ENCODE measurements around the gene PRPF38A. TPM values are rescaled to one million over a fixed set of nuclear protein-coding genes. Genes with fewer than 3 reads are reported as not detected.
A peak's percentile ranks its signal among the peaks of the same experiment; 100 is the strongest.
"Not testable (repeated sequence)": the region's sequence is repeated elsewhere in the genome, so short reads cannot be mapped to it uniquely, and the experiment has no call there.

Gene PRPF38A
- total RNA-seq, 2 experiments from 2014 or later, result 74.6 to 79.7 TPM

DNA sequence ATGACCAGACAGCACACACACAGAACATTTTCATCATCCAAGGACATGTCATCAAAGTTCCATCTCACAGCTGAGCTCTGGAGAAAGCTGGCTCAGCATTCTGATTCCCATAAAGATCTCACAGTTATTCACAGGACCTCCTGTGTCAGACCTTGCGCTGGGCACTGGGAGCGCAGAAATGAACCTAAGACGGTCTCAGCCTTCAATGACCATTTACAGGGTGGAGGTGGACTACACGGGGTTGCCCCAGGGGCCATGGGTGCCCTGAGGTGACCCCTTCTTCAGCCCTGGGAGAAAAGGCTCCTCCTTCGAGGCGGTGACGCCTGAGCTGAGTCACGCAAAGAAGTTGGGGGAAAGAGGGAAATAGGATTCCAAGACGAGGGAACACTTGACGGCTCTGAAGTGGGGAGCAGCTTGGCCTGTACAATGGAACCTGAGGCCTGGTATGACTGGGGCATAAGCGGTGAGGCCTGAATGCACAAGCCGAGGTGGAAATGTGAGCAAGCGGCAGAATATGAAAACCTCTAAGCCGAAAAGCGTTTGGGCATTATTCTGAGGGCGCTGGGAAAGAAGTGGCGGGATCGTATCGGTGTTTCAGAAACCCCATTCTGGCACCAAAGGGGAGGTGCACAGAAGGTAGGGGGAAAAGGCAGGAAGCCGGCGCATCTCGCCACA is 39.2 kb upstream of the PRPF38A start:
- DNase-seq, result peak; percentile 48
- H3K9me3 Mint-ChIP-seq, result no peaks in the 10 kb centered on the region
- H3K27me3 Mint-ChIP-seq, result no peaks in the 10 kb centered on the region
- H3K36me3 Mint-ChIP-seq, result peaks cover 27% of the 10 kb centered on the region
- peak overlapping the region; percentile 84 for H3K4me3 Mint-ChIP-seq
- intact Hi-C loops (cut with micrococcal nuclease), result loop anchor here (5.0 to 10.0 kb wide), 3 partner anchors 322 to 1128 kb away; partner anchors contain the start of genes CPT2 and RNF11
- ChIA-PET POLR2A (interaction anchor here (0.5 to 3.2 kb wide), 7 partner anchors 10 to 361 kb away, joined by 3 to 21 read pairs (median 4); partner anchors contain the start of genes ORC1, PRPF38A and ZYG11B), CTCF (interaction anchor here (0.7 to 2.0 kb wide), 5 partner anchors 55 to 321 kb away, joined by 3 to 7 read pairs (median 3); no protein-coding TSS in a partner anchor)
- H3K27ac Mint-ChIP-seq, result peak overlapping the region; percentile 89
- peaks cover 47% of the 10 kb centered on the region for H3K4me1 Mint-ChIP-seq (ENCODE audit: low read depth)

DNA sequence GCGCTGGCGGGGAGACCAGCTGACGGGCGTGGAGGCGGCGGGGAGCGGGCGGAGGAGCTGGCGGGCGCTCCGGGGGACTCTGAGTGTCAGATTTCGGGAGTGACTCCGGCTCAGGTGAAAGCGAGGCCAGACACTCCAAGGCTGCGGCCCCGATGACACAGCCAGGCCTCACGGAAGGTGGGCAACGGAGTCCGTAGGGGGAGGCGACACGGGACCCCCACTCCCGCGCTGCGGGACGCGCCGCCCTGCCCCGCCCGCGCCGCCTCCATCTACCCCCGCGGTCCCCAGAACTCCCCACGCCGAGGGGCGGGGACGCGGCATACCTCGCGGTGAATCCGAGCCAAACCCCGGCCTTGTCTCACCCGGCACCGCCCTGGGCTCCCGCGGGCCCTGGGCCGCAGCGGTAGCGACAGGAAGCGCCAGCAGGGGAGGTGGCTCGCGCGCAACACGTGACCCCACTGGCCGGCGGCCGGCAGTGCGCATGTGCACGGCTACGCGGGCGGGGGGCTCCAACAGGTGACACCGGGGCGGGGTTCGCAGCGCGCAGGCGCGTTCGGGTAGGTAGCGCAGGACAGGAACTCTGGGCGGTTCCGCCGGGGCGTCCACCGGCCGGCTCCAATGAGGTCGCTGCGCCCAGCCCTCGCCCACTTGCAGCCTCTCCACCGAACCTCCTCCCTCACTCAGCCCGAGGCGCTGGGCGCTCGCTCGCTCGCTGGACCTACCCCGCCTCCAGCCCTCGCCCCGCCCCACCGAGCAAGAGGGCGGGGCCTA is 38.5 kb upstream of the PRPF38A start, which contains the start of gene CC2D1B:
TSS of gene CC2D1B (minus strand) at position 460 of the 771 bp plus-strand sequence. CDS start 1,585 bp downstream, outside the sequence.
- peak; percentile 100 for DNase-seq
- no peaks in the 10 kb centered on the region for H3K27me3 Mint-ChIP-seq
- H3K4me3 Mint-ChIP-seq, result peak within 1 kb of the TSS; percentile 84
- H3K4me1 Mint-ChIP-seq (ENCODE audit: low read depth), result peaks cover 47% of the 10 kb centered on the region
- ChIA-PET CTCF (interaction anchor here (0.6 to 2.0 kb wide), 7 partner anchors 38 to 334 kb away, joined by 3 to 7 read pairs (median 3); no protein-coding TSS in a partner anchor), POLR2A (interaction anchor here (0.5 to 3.2 kb wide), 7 partner anchors 9 to 360 kb away, joined by 3 to 21 read pairs (median 4); partner anchors contain the start of genes ORC1, PRPF38A and ZYG11B)
- peak within 1 kb of the TSS; percentile 89 for H3K27ac Mint-ChIP-seq
- peaks cover 20% of the 10 kb centered on the region for H3K36me3 Mint-ChIP-seq
- intact Hi-C loops (cut with micrococcal nuclease), result loop anchor here (1.0 to 10.0 kb wide), 10 partner anchors 38 to 1129 kb away; partner anchors contain the start of genes BTF3L4, CPT2, CZIB and ORC1
- H3K9me3 Mint-ChIP-seq, result no peaks in the 10 kb centered on the region

DNA sequence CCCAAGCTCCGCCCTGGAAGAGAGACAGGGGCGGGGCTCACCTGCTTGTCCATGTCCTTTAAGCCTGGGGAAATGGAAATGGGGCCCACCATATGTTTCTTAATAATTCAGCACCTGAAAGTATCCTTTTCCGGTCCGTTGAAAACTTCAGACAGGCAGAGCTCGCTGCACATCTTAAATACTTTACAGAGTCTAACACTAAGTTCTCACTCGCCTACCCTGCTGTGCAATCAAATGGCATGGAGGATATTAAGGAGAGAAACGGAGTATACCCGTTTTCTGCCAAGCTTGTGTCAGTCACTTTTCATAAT is 37.9 kb upstream of the PRPF38A start:
- intact Hi-C loops (cut with micrococcal nuclease), result loop anchor here (1.0 to 10.0 kb wide), 10 partner anchors 38 to 1129 kb away; partner anchors contain the start of genes BTF3L4, CPT2, CZIB and ORC1
- Mint-ChIP-seq H3K9me3 (no peaks in the 10 kb centered on the region), H3K4me3 (peak overlapping the region; percentile 84), H3K36me3 (peaks cover 17% of the 10 kb centered on the region), H3K4me1 (ENCODE audit: low read depth) (peaks cover 47% of the 10 kb centered on the region), H3K27me3 (no peaks in the 10 kb centered on the region), H3K27ac (peak overlapping the region; percentile 66)
- ChIA-PET CTCF (interaction anchor here (0.6 to 2.0 kb wide), 6 partner anchors 37 to 333 kb away, joined by 3 to 7 read pairs (median 4); no protein-coding TSS in a partner anchor), POLR2A (interaction anchor here (1.3 to 3.2 kb wide), 4 partner anchors 15 to 360 kb away, joined by 3 to 21 read pairs (median 5); partner anchors contain the start of genes ORC1, PRPF38A and ZYG11B)
- DNase-seq, result no peak

DNA sequence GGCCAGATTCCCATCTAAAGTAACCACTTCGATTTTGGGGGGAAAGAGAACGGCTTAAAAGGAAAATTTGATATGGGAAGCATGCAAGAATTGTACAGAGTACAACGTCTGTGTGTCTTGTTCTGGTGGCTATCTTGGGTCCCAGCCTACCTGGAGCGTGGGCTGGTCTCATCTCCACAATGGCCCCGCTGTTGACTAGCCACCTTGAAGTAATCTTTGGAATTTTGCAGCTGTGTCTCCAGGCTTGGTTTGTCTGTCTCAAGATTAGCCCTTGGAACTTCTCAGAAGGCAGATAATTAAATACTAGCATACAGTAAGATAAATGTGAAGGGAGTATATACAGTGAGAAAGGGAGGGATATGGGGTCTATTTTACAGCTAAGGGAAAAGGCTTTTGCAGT is 37.1 kb upstream of the PRPF38A start:
- no peaks in the 10 kb centered on the region for H3K27me3 Mint-ChIP-seq
- H3K4me3 Mint-ChIP-seq, result no peak overlapping the region
- DNase-seq, result no peak
- peaks cover 42% of the 10 kb centered on the region for H3K4me1 Mint-ChIP-seq (ENCODE audit: low read depth)
- intact Hi-C loops (cut with micrococcal nuclease), result loop anchor here (2.0 to 10.0 kb wide), 4 partner anchors 270 to 1130 kb away; partner anchors contain the start of genes CPT2 and RNF11
- no peak overlapping the region for H3K27ac Mint-ChIP-seq
- ChIA-PET POLR2A (interaction anchor here (3.2 kb wide), 1 partner anchor 37 kb away, joined by 21 read pairs; the partner anchor contains the start of genes ORC1 and PRPF38A), CTCF (interaction anchor here (1.0 to 2.0 kb wide), 3 partner anchors 36 to 319 kb away, joined by 4 to 7 read pairs (median 7); no protein-coding TSS in a partner anchor)
- peaks cover 11% of the 10 kb centered on the region for H3K36me3 Mint-ChIP-seq
- no peaks in the 10 kb centered on the region for H3K9me3 Mint-ChIP-seq

DNA sequence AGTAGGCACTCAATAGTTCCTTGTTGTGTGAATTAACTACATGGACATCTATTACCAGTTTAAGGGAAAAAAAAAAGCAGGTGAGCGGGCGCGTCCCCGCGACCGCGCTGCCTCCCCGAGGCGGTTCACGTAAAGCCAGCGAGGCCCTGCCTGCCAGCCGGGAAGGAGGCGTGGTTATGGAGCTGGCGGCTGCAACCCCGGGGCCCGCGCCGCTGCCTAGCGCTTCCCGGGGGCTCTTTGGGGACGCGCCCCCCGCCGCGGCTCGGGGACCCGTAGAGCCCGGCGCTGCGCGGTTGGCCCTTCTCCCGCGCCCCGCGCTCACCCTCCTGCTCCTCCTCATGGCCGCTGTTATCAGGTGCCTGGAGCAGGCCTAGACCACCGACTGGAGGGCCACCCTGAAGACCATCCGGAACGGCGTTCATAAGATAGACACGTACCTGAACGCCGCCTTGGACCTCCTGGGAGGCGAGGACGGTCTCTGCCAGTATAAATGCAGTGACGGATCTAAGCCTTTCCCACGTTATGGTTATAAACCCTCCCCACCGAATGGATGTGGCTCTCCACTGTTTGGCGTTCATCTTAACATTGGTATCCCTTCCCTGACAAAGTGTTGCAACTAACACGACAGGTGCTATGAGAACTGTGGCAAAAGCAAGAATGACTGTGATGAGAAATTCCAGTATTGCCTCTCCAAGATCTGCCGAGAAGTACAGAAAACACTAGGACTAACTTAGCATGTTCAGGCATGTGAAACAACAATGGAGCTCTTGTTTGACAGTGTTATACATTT is 35.8 kb upstream of the PRPF38A start:
- intact Hi-C loops (cut with micrococcal nuclease), result loop anchor here (5.0 to 10.0 kb wide), 3 partner anchors 319 to 1131 kb away; partner anchors contain the start of genes CPT2 and RNF11
- no peak overlapping the region for H3K27ac Mint-ChIP-seq
- CTCF ChIA-PET, result interaction anchor here (0.6 to 1.1 kb wide), 6 partner anchors 35 to 257 kb away, joined by 3 read pairs; no protein-coding TSS in a partner anchor
- no peaks in the 10 kb centered on the region for H3K9me3 Mint-ChIP-seq
- peak overlapping the region; percentile 53 for H3K4me3 Mint-ChIP-seq
- H3K27me3 Mint-ChIP-seq, result no peaks in the 10 kb centered on the region
- DNase-seq, result peak; percentile 75
- H3K36me3 Mint-ChIP-seq, result peaks cover 19% of the 10 kb centered on the region
- peaks cover 32% of the 10 kb centered on the region for H3K4me1 Mint-ChIP-seq (ENCODE audit: low read depth)
- POLR2A ChIA-PET, result interaction anchor here (0.6 to 1.7 kb wide), 3 partner anchors 35 to 411 kb away, joined by 3 to 6 read pairs (median 3); partner anchors contain the start of genes ORC1 and PRPF38A

DNA sequence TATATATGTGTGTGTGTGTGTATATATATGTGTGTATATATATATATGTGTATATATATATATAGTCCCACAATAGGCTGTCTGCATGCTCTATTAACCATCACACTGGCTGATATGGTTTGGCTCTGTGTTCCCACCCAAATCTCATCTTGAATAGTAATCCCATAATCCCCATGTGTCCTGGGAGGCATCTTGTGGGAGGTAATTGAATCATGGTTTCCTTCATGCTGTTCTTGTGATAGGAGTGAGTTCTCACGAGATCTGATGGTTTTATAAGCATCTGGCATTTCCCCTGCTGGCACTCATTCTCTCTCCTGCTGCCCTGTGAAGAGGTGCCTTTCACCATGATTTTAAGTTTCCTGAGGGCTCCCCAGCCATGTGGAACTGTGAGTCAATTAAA is 34.6 kb upstream of the PRPF38A start:
- peaks cover 28% of the 10 kb centered on the region for H3K36me3 Mint-ChIP-seq
- H3K27me3 Mint-ChIP-seq, H3K27ac Mint-ChIP-seq, POLR2A ChIA-PET, H3K4me3 Mint-ChIP-seq, CTCF ChIA-PET, DNase-seq, H3K9me3 Mint-ChIP-seq: not testable (repeated sequence)
- H3K4me1 Mint-ChIP-seq (ENCODE audit: low read depth), result peaks cover 21% of the 10 kb centered on the region
- intact Hi-C loops (cut with micrococcal nuclease), result loop anchor here (5.0 to 10.0 kb wide), 3 partner anchors 317 to 1133 kb away; partner anchors contain the start of genes CPT2 and RNF11

- peaks cover 68% of the 10 kb centered on the region for H3K36me3 Mint-ChIP-seq
- intact Hi-C loops (cut with micrococcal nuclease), result no loop called here
- POLR2A ChIA-PET, result no interaction called here
- no peaks in the 10 kb centered on the region for H3K27me3 Mint-ChIP-seq
- CTCF ChIA-PET, result no interaction called here
- no peak for DNase-seq
- H3K27ac Mint-ChIP-seq, result no peak overlapping the region
- no peaks in the 10 kb centered on the region for H3K4me1 Mint-ChIP-seq (ENCODE audit: low read depth)
- H3K4me3 Mint-ChIP-seq, result no peak overlapping the region
- H3K9me3 Mint-ChIP-seq, result no peaks in the 10 kb centered on the region
These were observed 19.0 kb upstream of the PRPF38A start for GRCh38 chr1:52385376-52385775.

DNA sequence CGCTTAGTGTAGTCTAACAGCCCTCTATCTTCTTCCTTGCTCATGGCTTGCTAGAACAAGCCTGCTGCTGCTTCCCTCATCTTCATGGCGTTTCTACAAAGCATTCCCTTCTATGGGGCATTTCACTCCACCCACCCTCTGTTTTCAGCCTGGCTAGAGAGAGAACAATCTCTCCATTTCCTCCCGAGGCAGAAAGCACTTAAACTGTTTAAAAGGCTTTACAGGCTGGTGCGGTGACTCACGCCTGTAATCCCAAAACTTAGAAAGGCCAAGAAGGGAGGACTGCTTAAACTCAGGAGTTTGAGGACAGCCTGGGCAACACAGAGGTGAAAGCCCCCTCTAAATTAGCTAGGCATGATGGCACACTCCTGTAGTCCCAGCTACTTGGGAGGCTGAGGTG is 17.9 kb upstream of the PRPF38A start:
- H3K27me3 Mint-ChIP-seq, result no peaks in the 10 kb centered on the region
- peaks cover 64% of the 10 kb centered on the region for H3K36me3 Mint-ChIP-seq
- H3K27ac Mint-ChIP-seq, result no peak overlapping the region
- ChIA-PET CTCF (no interaction called here), POLR2A (no interaction called here)
- H3K9me3 Mint-ChIP-seq, result no peaks in the 10 kb centered on the region
- no peak overlapping the region for H3K4me3 Mint-ChIP-seq
- intact Hi-C loops (cut with micrococcal nuclease), result no loop called here
- no peaks in the 10 kb centered on the region for H3K4me1 Mint-ChIP-seq (ENCODE audit: low read depth)
- no peak for DNase-seq

GRCh38 chr1:52393174-52393573 is 11.2 kb upstream of the PRPF38A start:
- Mint-ChIP-seq H3K9me3 (no peaks in the 10 kb centered on the region), H3K36me3 (peaks cover 70% of the 10 kb centered on the region), H3K27me3 (no peaks in the 10 kb centered on the region), H3K27ac (no peak overlapping the region), H3K4me3 (no peak overlapping the region), H3K4me1 (ENCODE audit: low read depth) (peaks cover 2% of the 10 kb centered on the region)
- ChIA-PET CTCF (interaction anchor here (1.5 kb wide), 1 partner anchor 12 kb away, joined by 4 read pairs; the partner anchor contains the start of genes ORC1 and PRPF38A), POLR2A (no interaction called here)
- DNase-seq, result no peak
- intact Hi-C loops (cut with micrococcal nuclease), result no loop called here

DNA sequence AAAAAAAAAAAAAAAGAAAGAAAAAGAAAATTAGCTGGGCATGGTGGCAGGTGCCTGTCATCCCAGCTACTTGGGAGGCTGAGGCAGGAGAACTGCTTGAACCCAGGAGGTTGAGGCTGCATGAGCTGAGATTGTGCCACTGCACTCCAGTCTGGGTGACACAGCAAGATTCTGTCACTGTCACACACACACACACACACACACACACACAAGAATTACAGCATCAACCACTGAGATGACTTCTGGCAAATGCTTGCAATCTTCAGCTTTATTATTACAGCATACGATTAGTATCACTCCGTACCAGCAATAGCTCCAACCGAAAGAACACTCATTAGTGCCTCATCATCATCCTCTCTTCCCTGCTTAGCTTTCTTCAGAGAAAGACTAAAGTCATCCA is 4.8 kb upstream of the PRPF38A start:
- H3K4me3 Mint-ChIP-seq, result no peak overlapping the region
- ChIA-PET POLR2A (interaction anchor here (0.6 to 1.1 kb wide), 2 partner anchors 18 to 41 kb away, joined by 3 to 4 read pairs; no protein-coding TSS in a partner anchor), CTCF (no interaction called here)
- no peaks in the 10 kb centered on the region for H3K27me3 Mint-ChIP-seq
- H3K4me1 Mint-ChIP-seq (ENCODE audit: low read depth), result peaks cover 17% of the 10 kb centered on the region
- no peak overlapping the region for H3K27ac Mint-ChIP-seq
- peaks cover 65% of the 10 kb centered on the region for H3K36me3 Mint-ChIP-seq
- H3K9me3 Mint-ChIP-seq, result no peaks in the 10 kb centered on the region
- intact Hi-C loops (cut with micrococcal nuclease), result loop anchor here (5.0 kb wide), 1 partner anchor 257 kb away; the partner anchor contains the start of gene ZFYVE9
- DNase-seq, result no peak

- Mint-ChIP-seq H3K9me3 (no peaks in the 10 kb centered on the region), H3K27me3 (no peaks in the 10 kb centered on the region), H3K4me3 (no peak overlapping the region), H3K27ac (no peak overlapping the region), H3K4me1 (ENCODE audit: low read depth) (peaks cover 17% of the 10 kb centered on the region), H3K36me3 (peaks cover 61% of the 10 kb centered on the region)
- intact Hi-C loops (cut with micrococcal nuclease), result loop anchor here (5.0 kb wide), 1 partner anchor 258 kb away; the partner anchor contains the start of gene ZFYVE9
- CTCF ChIA-PET, result no interaction called here
- POLR2A ChIA-PET, result interaction anchor here (1.1 kb wide), 1 partner anchor 19 kb away, joined by 3 read pairs; no protein-coding TSS in a partner anchor
- no peak for DNase-seq
These were observed 4.3 kb upstream of the PRPF38A start for GRCh38 chr1:52400131-52400530.

All from activated CD4-positive, alpha-beta memory T cell treated with anti-CD3 and anti-CD28 coated beads for 36 hours (primary cell).